ENCODE measurements around the gene HECTD4. TPM values are rescaled to one million over a fixed set of nuclear protein-coding genes. Genes with fewer than 3 reads are reported as not detected.

Gene HECTD4
- total RNA-seq, 1 experiment from 2014 or later: 37.4 TPM

- intact Hi-C loops (cut with micrococcal nuclease; ENCODE audit: unreplicated experiment): no loop called here
- POLR2A ChIA-PET (ENCODE audit: unreplicated experiment): no interaction called here
- DNase-seq: no peak
- no peak overlapping the region for H3K27ac ChIP-seq
- no peak overlapping the region for H3K4me2 ChIP-seq
- no peaks in the 10 kb centered on the region for H3K27me3 ChIP-seq (ENCODE audit: insufficient read depth, low read depth)
- H4K20me1 ChIP-seq (ENCODE audit: insufficient read depth): no peaks in the 10 kb centered on the region
- CTCF ChIA-PET: no interaction called here
- TF ChIP-seq EZH2 (IDR thresholded peaks at IDR 0.05; ENCODE audit: low read depth): no peak
- no peak for TF ChIP-seq CTCF (conservative IDR thresholded peaks at IDR 0.05)
- no peaks in the 10 kb centered on the region for H3K36me3 ChIP-seq (ENCODE audit: low read depth)
- no peak overlapping the region for H3K4me3 ChIP-seq
- H3K79me2 ChIP-seq (ENCODE audit: low read depth): no peaks in the 10 kb centered on the region
- H3K9me3 ChIP-seq (ENCODE audit: insufficient read depth, low read depth): no peaks in the 10 kb centered on the region
- no peaks in the 10 kb centered on the region for H3K9me2 ChIP-seq (ENCODE audit: insufficient read depth)
- no peaks in the 10 kb centered on the region for H3F3A ChIP-seq (ENCODE audit: insufficient read depth, low read depth)
- no peak overlapping the region for H2AFZ ChIP-seq
- H3K4me1 ChIP-seq (replicated peaks; ENCODE audit: insufficient read depth): no peaks in the 10 kb centered on the region
- no TSS peak for BruUV-seq (replicated peaks)
Observed at GRCh38 chr12:112179341-112179740, 202.9 kb downstream of the HECTD4 start.

DNA sequence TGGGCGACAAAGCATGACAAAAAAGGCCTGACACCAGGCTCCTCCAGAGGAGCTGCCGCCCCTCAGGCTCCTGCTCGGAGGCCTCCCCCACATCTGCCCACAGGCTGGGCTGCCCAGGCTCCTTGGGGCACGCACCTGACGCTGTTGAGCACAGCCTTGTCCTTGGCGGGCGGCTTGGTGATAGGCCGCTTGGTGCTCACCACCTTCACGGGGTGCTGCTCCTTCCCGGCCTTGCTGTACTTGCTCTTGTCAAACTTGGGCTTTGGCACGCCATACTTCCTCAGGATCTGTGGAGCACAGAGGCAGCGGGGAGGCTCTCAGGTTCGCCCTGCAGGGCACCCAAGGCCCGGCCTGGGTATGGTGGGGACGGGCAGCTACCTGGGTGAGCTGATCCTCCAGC, 203.4 kb downstream of the HECTD4 start:
- Histone ChIP-seq H3K79me2 (ENCODE audit: low read depth) (no peaks in the 10 kb centered on the region), H3K4me1 (replicated peaks; ENCODE audit: insufficient read depth) (no peaks in the 10 kb centered on the region), H3F3A (ENCODE audit: insufficient read depth, low read depth) (no peaks in the 10 kb centered on the region), H2AFZ (no peak overlapping the region), H3K4me2 (no peak overlapping the region), H3K27me3 (ENCODE audit: insufficient read depth, low read depth) (no peaks in the 10 kb centered on the region), H3K27ac (no peak overlapping the region), H3K4me3 (no peak overlapping the region), H3K9me2 (ENCODE audit: insufficient read depth) (no peaks in the 10 kb centered on the region), H4K20me1 (ENCODE audit: insufficient read depth) (no peaks in the 10 kb centered on the region), H3K36me3 (ENCODE audit: low read depth) (no peaks in the 10 kb centered on the region), H3K9me3 (ENCODE audit: insufficient read depth, low read depth) (no peaks in the 10 kb centered on the region)
- intact Hi-C loops (cut with micrococcal nuclease; ENCODE audit: unreplicated experiment): no loop called here
- DNase-seq: no peak
- BruUV-seq (replicated peaks): no TSS peak
- POLR2A ChIA-PET (ENCODE audit: unreplicated experiment): no interaction called here
- CTCF ChIA-PET: no interaction called here
- TF ChIP-seq CTCF (conservative IDR thresholded peaks at IDR 0.05): no peak

GRCh38 chr12:112176321-112177010, 205.8 kb downstream of the HECTD4 start:
- TF ChIP-seq EZH2 (IDR thresholded peaks at IDR 0.05; ENCODE audit: low read depth) (no peak), CTCF (conservative IDR thresholded peaks at IDR 0.05) (no peak)
- Histone ChIP-seq H3K27me3 (ENCODE audit: insufficient read depth, low read depth) (no peaks in the 10 kb centered on the region), H3K9me2 (ENCODE audit: insufficient read depth) (no peaks in the 10 kb centered on the region), H3K9me3 (ENCODE audit: insufficient read depth, low read depth) (no peaks in the 10 kb centered on the region), H3F3A (ENCODE audit: insufficient read depth, low read depth) (no peaks in the 10 kb centered on the region), H3K36me3 (ENCODE audit: low read depth) (no peaks in the 10 kb centered on the region), H3K27ac (no peak overlapping the region), H3K4me3 (no peak overlapping the region), H4K20me1 (ENCODE audit: insufficient read depth) (no peaks in the 10 kb centered on the region), H2AFZ (no peak overlapping the region), H3K79me2 (ENCODE audit: low read depth) (no peaks in the 10 kb centered on the region), H3K4me2 (no peak overlapping the region), H3K4me1 (replicated peaks; ENCODE audit: insufficient read depth) (no peaks in the 10 kb centered on the region)
- intact Hi-C loops (cut with micrococcal nuclease; ENCODE audit: unreplicated experiment): no loop called here
- POLR2A ChIA-PET (ENCODE audit: unreplicated experiment): no interaction called here
- CTCF ChIA-PET: interaction anchor here (0.6 kb wide), 1 partner anchor 44 kb away, joined by 3 read pairs; no protein-coding TSS in a partner anchor
- no TSS peak for BruUV-seq (replicated peaks)
- no peak for DNase-seq

Data from PC-9 (cell line).